ENCODE results near the gene LRPAP1. TPM values are rescaled to one million over a fixed set of nuclear protein-coding genes. Genes with fewer than 3 reads are reported as not detected.

LRPAP1 gene
- polyA plus RNA-seq, 6 donors from 2014 or later, result 93.5 to 120 (median 96.2) TPM

GRCh38 chr4:3524349-3524748 is 7.9 kb downstream of the LRPAP1 start:
- DNase-seq (no peak), ATAC-seq (ENCODE audit: low read depth in 2 of 2) (no peak)
- no peaks in the 10 kb centered on the region for H3K9me3 Mint-ChIP-seq
- peaks cover 8 to 27% (median 12%) of the 10 kb centered on the region in 3 donors for H3K4me1 Mint-ChIP-seq
- no peaks in the 10 kb centered on the region for H3K27me3 Mint-ChIP-seq
- no peaks in the 10 kb centered on the region for H3K36me3 Mint-ChIP-seq
- no peak overlapping the region for H3K4me3 Mint-ChIP-seq
- no peak overlapping the region for H3K27ac Mint-ChIP-seq

DNA sequence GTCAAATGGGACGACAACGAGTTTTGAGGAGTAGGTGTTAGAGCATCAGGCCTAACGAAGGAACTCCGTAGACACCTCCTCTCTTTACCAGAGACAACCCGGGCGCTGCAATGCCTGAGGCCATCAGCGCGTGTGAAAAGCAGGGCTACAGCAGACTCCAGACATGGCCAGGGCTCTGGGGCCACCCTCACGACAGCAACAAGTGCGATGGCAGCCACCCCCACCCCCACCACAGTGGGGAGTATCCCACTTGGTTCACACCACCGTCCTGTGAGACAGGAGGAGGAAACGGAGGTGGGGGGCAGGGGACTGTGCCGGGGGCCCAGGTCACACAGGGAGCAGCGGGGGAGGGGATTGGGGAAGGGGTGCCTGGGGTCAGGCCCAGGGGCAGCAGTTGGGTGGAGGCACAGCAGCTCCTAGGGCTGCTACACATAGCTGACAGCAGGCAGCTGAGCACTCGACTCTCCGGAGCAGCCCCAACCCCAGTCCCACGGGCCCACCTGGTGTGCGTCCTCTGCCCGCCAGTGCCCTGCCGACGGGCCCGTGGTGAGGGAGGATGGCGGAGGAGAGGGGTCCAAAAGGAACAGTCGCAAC is 8.5 kb downstream of the LRPAP1 start:
- Mint-ChIP-seq H3K4me1 (peaks cover 6 to 25% (median 10%) of the 10 kb centered on the region in 3 donors), H3K27ac (no peak overlapping the region), H3K27me3 (no peaks in the 10 kb centered on the region), H3K36me3 (no peaks in the 10 kb centered on the region), H3K9me3 (no peaks in the 10 kb centered on the region), H3K4me3 (no peak overlapping the region)
- ATAC-seq (ENCODE audit: low read depth in 2 of 2) (no peak), DNase-seq (no peak)

GRCh38 chr4:3523146-3523627 is 9.0 kb downstream of the LRPAP1 start:
- no peaks in the 10 kb centered on the region for H3K9me3 Mint-ChIP-seq

GRCh38 chr4:3522651-3523050 is 9.6 kb downstream of the LRPAP1 start:
- Mint-ChIP-seq H3K9me3 (no peaks in the 10 kb centered on the region), H3K4me3 (no peak overlapping the region), H3K27me3 (no peaks in the 10 kb centered on the region), H3K4me1 (peaks cover 6 to 18% (median 10%) of the 10 kb centered on the region in 3 donors), H3K27ac (no peak overlapping the region), H3K36me3 (no peaks in the 10 kb centered on the region)
- DNase-seq (no peak), ATAC-seq (ENCODE audit: low read depth in 2 of 2) (no peak)

More at GRCh38 chr4:3523146-3523627, 9.0 kb downstream of the LRPAP1 start:
- no peak overlapping the region for H3K27ac Mint-ChIP-seq
- DNase-seq (no peak), ATAC-seq (ENCODE audit: low read depth in 2 of 2) (no peak)
- peaks cover 6 to 24% (median 10%) of the 10 kb centered on the region in 3 donors for H3K4me1 Mint-ChIP-seq
- no peaks in the 10 kb centered on the region for H3K27me3 Mint-ChIP-seq
- H3K36me3 Mint-ChIP-seq, result no peaks in the 10 kb centered on the region
- H3K4me3 Mint-ChIP-seq, result no peak overlapping the region

DNA sequence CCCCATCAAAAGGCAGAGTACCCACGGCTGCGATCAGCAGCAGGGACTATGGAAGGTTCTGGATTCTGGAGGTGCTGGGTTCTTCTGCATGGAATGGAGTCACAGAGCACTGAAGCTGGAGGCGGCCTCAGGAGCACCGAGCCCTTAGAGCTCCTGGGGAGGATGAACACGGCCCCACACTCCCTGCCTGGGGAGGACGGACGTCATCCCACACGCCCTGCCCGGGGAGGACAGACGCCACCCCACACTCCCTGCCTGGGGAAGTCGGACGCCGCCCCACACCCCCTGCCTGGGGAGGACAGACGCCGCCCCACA is 9.9 kb downstream of the LRPAP1 start:
- ATAC-seq (ENCODE audit: low read depth in 2 of 2) (no peak), DNase-seq (no peak)
- Mint-ChIP-seq H3K36me3 (no peaks in the 10 kb centered on the region), H3K4me3 (no peak overlapping the region), H3K4me1 (peaks cover 4 to 15% (median 6%) of the 10 kb centered on the region in 3 donors), H3K9me3 (no peaks in the 10 kb centered on the region), H3K27me3 (no peaks in the 10 kb centered on the region), H3K27ac (no peak overlapping the region)

DNA sequence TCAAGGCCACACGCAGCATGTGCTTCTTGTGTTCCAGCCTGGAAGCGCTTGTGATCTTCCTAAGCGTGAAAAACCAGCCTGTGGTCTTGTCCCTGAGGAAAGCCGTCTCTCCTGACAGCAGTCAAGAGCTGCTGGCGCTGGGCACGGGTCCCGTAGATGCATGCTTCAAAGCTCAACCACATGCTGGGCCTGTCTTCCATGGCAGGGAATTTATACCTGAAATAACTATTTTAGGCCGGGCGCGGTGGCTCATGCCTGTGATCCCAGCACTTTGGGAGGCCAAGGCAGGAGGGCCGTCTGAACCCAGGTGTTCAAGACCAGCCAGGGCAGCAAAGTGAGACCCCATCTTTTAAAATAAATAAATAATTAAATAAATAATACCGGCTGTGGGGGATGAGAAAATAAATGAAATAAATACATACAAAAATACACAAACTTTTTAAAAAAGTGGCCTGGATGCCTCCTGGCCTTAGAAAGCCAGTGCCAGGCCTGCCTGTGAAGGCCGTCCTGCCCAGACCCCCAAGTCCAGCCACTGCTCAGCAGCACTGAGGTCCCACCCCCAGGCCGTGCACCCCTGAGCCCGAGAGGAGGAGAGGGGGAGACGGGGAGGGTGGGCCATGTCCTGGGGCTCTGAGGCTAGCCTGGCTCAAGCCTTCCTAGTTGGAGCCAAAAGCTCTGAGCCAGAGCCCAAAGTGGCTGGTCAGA is 10.4 kb downstream of the LRPAP1 start:
- Mint-ChIP-seq H3K4me3 (no peak overlapping the region), H3K9me3 (no peaks in the 10 kb centered on the region), H3K4me1 (peaks cover 3 to 11% (median 4%) of the 10 kb centered on the region in 3 donors), H3K27me3 (no peaks in the 10 kb centered on the region), H3K27ac (peak overlapping the region in 1 of 6 donors; percentile 32), H3K36me3 (no peaks in the 10 kb centered on the region)
- no peak for ATAC-seq (ENCODE audit: low read depth in 2 of 2)
- no peak for DNase-seq

- Mint-ChIP-seq H3K4me1 (peaks cover 0 to 3% (median 3%) of the 10 kb centered on the region in 3 donors), H3K27me3 (no peaks in the 10 kb centered on the region), H3K27ac (peak overlapping the region in 3 of 6 donors; percentile 32 to 88 (median 65)), H3K9me3 (no peaks in the 10 kb centered on the region), H3K36me3 (no peaks in the 10 kb centered on the region), H3K4me3 (no peak overlapping the region)
- ATAC-seq (ENCODE audit: low read depth in 2 of 2), result no peak
- no peak for DNase-seq
Observed at GRCh38 chr4:3520796-3521600, 11.2 kb downstream of the LRPAP1 start.

DNA sequence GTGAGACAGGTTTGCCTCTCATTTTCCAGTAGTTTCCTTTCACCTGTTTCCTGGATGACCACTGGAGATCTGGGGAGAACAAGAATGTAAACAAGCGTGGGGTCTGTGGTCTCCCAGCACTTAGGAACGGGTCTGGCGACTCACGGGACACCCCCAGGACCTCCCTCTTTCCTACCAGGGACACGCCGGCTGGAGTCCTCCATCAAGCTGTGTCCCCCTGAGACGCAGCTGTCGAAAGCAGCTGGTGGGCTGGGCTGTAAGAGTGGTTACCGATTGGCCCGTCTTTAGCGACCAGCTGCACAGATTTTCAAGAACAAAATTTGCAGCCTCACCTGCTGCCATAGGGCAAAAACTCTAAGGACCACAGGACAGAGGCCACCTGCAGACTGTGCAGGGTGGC is 11.9 kb downstream of the LRPAP1 start:
- Mint-ChIP-seq H3K36me3 (no peaks in the 10 kb centered on the region), H3K27ac (no peak overlapping the region), H3K4me1 (peaks cover 0 to 3% (median 2%) of the 10 kb centered on the region in 3 donors), H3K9me3 (no peaks in the 10 kb centered on the region), H3K27me3 (no peaks in the 10 kb centered on the region), H3K4me3 (no peak overlapping the region)
- DNase-seq, result no peak
- ATAC-seq (ENCODE audit: low read depth in 2 of 2), result no peak

DNA sequence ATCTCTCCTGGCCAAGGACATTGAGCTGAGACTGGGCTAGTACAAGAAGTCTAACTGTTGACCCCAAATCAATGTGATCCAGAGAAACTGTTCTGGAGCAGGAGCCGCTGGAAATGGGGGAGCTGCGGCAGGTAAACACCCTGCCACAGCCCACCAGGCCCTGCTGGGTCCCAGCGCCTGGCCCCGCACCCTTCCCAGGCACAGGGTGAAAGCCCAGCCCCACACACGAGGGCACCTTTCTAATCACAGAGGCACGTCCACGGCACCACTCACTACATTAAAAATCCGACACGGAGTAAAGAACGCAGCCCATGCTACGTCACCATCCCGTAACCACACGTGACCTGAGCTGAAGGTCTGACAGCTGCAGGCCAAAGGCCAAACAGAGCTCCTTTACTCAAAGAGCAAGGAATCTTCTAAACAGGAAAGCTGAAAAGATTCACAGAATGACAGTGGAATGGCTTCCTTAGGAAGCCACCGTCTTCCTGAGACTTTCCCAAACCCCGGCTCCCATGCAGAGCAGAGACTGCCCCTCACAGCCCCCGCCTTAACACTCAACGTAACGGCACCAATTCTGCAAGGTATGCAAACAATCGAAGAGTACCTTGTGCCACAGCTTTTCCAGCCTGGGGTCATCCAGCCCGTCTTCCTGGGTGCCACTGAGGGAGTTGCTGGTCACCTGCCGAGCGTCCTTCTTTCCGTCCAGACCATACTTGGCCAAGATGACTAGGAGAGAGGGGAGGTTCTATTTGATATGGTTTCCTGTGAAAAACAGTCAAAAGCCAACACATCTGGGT is 12.6 kb downstream of the LRPAP1 start:
- Mint-ChIP-seq H3K9me3 (no peaks in the 10 kb centered on the region), H3K36me3 (no peaks in the 10 kb centered on the region), H3K27me3 (no peaks in the 10 kb centered on the region), H3K27ac (no peak overlapping the region), H3K4me3 (peak overlapping the region in 1 of 8 donors; percentile 52), H3K4me1 (peaks cover 0 to 3% (median 0%) of the 10 kb centered on the region in 3 donors)
- DNase-seq (no peak), ATAC-seq (ENCODE audit: low read depth in 2 of 2) (no peak)

DNA sequence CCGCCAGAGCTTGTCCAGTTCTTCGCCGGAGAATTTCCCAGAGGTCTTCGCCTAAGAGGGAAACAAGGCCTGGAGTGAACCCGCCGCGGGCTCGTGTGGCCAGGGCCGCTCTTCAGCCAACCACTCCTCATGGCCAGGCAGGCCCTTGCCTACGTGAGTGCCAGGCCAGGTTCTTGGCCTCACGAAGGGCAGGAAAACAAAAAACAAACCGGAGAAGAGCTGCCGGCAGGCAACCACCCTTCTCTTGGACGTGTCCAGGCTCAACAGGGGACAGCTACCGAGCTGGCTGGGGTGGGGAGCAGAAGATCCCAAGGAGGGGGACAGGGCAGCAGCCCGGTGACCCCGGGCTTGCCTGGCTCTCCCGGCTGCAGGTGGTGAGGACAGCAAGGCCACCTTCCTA is 13.3 kb downstream of the LRPAP1 start:
- H3K36me3 Mint-ChIP-seq, result no peaks in the 10 kb centered on the region
- no peaks in the 10 kb centered on the region for H3K27me3 Mint-ChIP-seq
- H3K9me3 Mint-ChIP-seq, result no peaks in the 10 kb centered on the region
- no peak overlapping the region for H3K27ac Mint-ChIP-seq
- DNase-seq, result no peak
- ATAC-seq (ENCODE audit: low read depth in 2 of 2), result no peak
- H3K4me1 Mint-ChIP-seq, result peaks cover 0 to 3% (median 0%) of the 10 kb centered on the region in 3 donors
- H3K4me3 Mint-ChIP-seq, result no peak overlapping the region

DNA sequence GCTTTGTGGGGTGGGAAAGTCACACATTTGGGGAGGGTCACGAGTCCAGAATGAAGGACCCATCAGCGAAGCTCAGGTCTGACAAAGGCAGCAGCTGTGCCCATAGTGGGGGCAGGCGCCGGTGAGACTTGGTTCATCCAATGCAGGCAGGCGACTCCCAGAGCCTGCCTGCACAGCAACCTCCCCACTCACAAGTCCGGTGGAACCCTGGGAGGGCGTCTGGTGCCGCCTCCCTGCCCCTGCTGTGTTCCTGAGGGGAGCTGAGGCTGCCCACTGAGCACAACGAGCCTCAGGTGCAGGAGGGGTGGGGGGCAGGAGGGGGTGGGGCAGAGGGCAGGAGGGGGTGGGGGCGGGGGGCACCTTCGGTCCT is 13.7 kb downstream of the LRPAP1 start:
- ATAC-seq (ENCODE audit: low read depth in 2 of 2) (no peak), DNase-seq (no peak)
- Mint-ChIP-seq H3K36me3 (no peaks in the 10 kb centered on the region), H3K27ac (no peak overlapping the region), H3K4me1 (peaks cover 0 to 3% (median 0%) of the 10 kb centered on the region in 3 donors), H3K4me3 (no peak overlapping the region), H3K27me3 (no peaks in the 10 kb centered on the region), H3K9me3 (peaks cover 0 to 1% (median 0%) of the 10 kb centered on the region in 7 donors)

GRCh38 chr4:3517731-3518510 is 14.3 kb downstream of the LRPAP1 start:
- Mint-ChIP-seq H3K27me3 (no peaks in the 10 kb centered on the region), H3K4me3 (no peak overlapping the region), H3K9me3 (peaks cover 0 to 3% (median 0%) of the 10 kb centered on the region in 7 donors), H3K36me3 (peaks cover 2 to 3% of the 10 kb centered on the region in 2 donors), H3K4me1 (peaks cover 0 to 3% (median 0%) of the 10 kb centered on the region in 3 donors), H3K27ac (no peak overlapping the region)
- no peak for ATAC-seq (ENCODE audit: low read depth in 2 of 2)
- DNase-seq, result no peak

Data from naive B cell (primary cell).